HG03442 (cell line): ENCODE data around the gene KIRREL3.

Experiments
- ATAC-seq: cut with Tn5 transposase; IDR thresholded peaks from one replicate; pipeline ENCODE4 v1.9.1; 2021; ENCODE audit warnings: mild to moderate bottlenecking, moderate library complexity; ENCODE audit not compliant: unreplicated experiment

The KIRREL3 gene

GRCh38 chr11:126523441-126524205 is 476.9 kb downstream of the KIRREL3 start:
- no peak for ATAC-seq

- ATAC-seq = no peak
Measured at GRCh38 chr11:126522606-126523005, 478.0 kb downstream of the KIRREL3 start.

GRCh38 chr11:126522152-126522551 is 478.4 kb downstream of the KIRREL3 start:
- no peak for ATAC-seq

GRCh38 chr11:126521196-126521595 is 479.4 kb downstream of the KIRREL3 start:
- ATAC-seq = no peak

- ATAC-seq = no peak
Measured at GRCh38 chr11:126519764-126520734, 480.5 kb downstream of the KIRREL3 start.

GRCh38 chr11:126518972-126519690 is 481.4 kb downstream of the KIRREL3 start:
- no peak for ATAC-seq

- ATAC-seq = no peak
Measured at GRCh38 chr11:126518071-126518971, 482.2 kb downstream of the KIRREL3 start.

- no peak for ATAC-seq
Measured at GRCh38 chr11:126515501-126515900, 485.1 kb downstream of the KIRREL3 start.

GRCh38 chr11:126514061-126514693 is 486.4 kb downstream of the KIRREL3 start:
- no peak for ATAC-seq

- ATAC-seq = no peak
Measured at GRCh38 chr11:126512741-126513715, 487.5 kb downstream of the KIRREL3 start.

GRCh38 chr11:126512251-126512650 is 488.3 kb downstream of the KIRREL3 start:
- no peak for ATAC-seq

- no peak for ATAC-seq
Measured at GRCh38 chr11:126511475-126512115, 489.0 kb downstream of the KIRREL3 start.

- no peak for ATAC-seq
Measured at GRCh38 chr11:126510621-126511370, 489.8 kb downstream of the KIRREL3 start.

- ATAC-seq = no peak
Measured at GRCh38 chr11:126507646-126508045, 492.9 kb downstream of the KIRREL3 start.

GRCh38 chr11:126506789-126507188 is 493.8 kb downstream of the KIRREL3 start:
- no peak for ATAC-seq

- ATAC-seq = no peak
Measured at GRCh38 chr11:126502982-126503381, 497.6 kb downstream of the KIRREL3 start.

GRCh38 chr11:126502159-126502558 is 498.4 kb downstream of the KIRREL3 start:
- ATAC-seq = no peak
